COLO829 (cell line): ENCODE data around the gene GALNT16.
"Not testable (repeated sequence)": the region's sequence is repeated elsewhere in the genome, so short reads cannot be mapped to it uniquely, and the experiment has no call there.

Source experiments
- DNase-seq: peaks from one replicate; pipeline ENCODE4 v3.0.0; 2012; ENCODE audit warnings: low spot score

The GALNT16 gene

DNA sequence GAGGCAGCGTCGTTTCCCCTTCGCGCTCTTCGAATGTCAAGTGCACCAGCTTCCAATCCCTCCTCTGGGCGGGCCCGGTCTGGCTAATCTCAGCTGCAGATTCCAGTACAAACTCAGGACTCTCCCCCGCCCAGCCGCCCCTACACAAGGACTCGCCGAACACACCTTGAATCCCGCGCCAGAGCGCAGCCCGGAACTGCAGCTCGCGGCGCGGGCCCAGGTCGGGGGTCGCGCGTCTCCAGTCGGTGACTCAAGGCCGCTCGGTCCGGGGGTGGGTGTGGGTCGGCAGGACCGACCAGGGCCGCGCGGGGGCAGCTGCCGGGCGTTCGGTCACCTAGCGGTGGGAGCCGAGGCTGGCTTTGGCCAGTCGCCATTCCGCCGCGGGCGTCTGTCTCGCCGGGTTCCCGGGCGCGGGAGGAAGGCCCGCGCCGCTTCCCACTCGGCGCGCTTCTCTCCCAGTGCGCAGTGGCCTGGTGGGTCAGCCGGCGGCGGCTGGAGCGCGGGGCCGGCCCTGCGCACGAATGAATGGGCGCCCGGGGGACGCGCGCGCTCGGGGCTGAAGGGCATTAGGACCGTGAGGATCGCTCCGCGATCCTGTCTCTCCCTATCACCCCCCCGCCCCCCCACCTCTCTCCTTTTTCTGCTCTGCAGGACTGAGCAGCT lies at the start of gene GALNT16:
GALNT16 (plus strand) TSS at position 632 of the 663 bp plus-strand sequence. CDS start 133 bp downstream, outside the sequence.
- no peak for DNase-seq

DNA sequence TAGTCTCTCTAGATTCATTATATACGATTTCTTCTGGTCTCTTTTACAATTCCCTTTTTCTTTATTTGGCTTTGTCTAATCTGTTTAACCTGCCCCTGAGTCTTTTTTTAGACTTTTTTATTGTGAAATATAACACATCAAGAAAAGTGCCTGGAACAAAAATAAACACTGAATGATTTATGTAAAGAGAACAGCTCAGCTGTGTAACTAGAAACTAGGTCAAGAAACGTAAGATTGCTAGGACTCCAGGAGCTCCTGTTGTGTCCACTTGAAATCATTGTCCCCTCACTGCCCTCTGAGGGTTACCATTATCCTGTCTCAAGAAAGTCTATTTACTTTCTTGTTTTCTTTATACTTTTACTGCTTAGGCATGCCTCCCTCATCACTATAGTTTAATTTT lies 45.6 kb upstream of the GALNT16 start:
- no peak for DNase-seq

DNA sequence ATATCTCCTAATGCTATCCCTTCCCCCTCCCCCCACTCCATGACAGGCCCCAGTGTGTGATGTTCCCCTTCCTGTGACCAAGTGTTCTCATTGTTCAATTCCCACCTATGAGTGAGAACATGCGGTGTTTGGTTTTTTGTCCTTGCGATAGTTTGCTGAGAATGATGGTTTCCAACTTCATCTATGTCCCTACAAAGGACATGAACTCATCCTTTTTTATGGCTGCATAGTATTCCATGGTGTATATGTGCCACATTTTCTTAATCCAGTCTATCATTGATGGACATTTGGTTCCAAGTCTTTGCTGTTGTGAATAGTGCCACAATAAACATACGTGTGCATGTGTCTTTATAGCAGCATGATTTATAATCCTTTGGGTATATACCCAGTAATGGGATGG lies 42.3 kb upstream of the GALNT16 start:
- not testable (repeated sequence) for DNase-seq

DNA sequence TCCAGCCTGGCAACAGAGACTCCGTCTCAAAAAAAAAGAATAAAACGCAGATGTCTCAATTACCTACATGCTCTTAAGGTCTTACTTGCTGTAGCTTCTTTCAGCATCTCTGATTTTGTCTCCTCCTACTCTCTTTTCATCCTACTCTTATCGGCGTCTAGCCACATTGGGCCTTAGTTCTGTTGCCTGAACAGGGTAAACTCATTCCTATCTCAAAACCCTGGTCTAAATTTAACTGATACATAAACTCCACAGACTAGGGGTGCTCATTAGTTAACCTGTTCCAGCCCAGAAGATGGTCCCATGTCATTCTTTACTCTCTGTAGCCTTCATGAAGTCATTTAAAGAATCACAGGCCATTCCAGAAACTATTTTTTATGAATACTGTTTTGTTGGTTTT lies 35.0 kb upstream of the GALNT16 start:
- no peak for DNase-seq

DNA sequence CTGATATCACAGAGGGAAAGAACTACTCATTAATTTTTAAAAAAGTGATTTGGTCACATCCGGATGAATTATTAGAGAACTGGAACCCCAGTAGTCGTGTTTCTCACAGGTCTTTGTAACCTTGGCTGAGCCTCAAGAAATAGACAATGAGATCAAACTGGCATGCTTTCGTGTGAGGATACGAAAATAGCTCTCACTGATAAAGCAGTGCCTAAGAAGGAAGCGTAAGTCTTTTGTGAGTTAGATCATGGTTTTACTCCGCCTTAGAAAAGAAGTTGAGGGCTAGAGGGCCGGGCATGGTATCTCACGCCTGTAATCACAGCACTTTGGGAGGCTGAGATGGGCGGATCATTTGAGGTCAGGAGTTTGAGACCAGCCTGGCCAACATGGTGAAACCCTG lies 33.8 kb upstream of the GALNT16 start:
- no peak for DNase-seq

DNA sequence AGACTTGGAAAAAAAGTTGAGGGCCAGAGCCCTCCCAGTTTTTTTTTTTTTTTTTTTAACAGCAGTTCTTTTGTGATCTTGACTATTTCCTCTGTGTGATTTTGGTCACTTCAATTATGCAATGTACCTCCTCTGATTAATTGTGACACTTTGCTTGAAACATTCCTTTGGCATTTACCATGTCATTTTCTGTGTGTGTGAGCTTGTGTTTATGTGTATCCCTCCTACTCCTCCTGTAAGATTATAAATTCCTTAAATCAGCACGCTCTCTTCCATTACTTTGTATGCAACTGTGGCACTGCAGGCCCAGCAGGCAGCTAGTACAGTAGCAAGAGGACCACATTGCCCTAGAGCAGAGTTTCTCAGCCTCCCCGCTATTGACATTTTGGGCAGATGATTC lies 33.2 kb upstream of the GALNT16 start:
- no peak for DNase-seq

DNA sequence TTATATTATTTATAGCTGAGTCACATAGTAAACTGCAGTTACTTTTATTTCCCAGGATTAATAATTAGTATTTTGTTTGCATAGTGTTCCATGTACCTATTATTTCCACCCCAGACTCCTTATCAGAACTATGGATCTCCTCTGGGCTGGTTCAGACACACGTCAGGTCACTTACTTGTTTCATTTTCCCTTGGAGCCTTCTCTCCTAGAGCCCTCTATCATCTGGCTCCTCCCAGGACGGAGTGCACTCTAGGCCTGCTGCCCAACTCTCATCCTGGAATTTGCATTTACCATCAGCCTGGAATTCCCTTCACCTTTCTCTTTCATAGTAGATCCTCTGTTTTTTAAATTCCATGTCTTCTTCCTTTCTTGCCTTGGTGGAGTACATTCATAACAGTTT lies 28.5 kb upstream of the GALNT16 start:
- no peak for DNase-seq

DNA sequence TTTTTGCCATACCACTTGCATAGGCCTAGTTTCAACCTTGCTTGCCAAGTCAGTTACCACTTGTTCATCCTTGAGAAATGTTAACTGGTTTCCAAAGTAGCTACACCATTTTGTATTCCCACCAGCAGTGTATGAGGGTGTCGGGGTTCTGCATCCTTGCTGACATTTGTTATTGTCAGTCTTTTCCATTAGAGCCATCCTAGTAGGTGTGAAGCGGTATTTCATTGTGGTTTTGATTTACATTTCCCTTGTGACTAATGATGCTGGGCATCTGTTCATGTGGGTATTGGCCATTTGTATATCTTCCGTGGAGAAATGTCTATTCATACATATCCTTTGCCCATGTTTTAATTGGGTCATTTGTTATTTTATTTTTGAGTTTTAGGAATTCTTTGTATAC lies 27.6 kb upstream of the GALNT16 start:
- no peak for DNase-seq

DNA sequence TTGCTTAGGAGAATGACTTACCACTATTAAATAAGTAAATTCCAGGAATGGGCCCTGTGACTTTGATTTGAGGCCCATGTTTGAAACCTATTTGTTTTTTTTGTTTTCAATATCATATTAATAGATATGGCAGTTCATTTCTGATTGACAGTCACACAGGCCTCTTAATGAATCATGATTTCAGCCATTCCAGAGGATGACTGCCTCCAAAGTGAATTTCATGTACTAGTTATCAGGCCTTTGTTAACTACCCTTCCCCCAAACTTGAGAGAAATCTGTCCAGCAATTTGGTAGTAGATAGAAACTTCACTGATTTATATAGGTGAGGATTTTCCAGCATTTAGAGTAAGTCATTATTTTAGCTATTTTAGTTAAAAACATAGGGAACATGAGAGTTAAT lies 25.9 kb upstream of the GALNT16 start:
- DNase-seq: no peak

DNA sequence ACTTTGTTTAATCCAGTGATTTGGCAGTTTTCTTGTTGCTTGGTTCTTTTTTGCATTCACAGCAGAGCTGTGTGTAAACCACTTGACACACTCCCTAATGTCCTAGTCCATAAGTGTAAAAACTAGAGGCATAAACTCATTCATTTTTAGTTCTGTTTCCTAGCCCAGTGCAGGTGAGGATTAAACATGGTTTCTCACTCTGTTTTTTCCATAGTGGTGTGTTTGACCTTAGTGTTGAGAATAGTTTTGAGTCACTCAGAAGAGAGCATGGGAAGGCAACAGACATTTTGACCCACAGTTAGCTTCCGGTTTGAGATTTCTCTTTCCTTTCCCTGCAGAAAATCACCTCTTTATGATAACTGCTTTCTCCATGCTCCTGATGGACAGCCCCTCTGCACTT lies 24.2 kb upstream of the GALNT16 start:
- no peak for DNase-seq

DNA sequence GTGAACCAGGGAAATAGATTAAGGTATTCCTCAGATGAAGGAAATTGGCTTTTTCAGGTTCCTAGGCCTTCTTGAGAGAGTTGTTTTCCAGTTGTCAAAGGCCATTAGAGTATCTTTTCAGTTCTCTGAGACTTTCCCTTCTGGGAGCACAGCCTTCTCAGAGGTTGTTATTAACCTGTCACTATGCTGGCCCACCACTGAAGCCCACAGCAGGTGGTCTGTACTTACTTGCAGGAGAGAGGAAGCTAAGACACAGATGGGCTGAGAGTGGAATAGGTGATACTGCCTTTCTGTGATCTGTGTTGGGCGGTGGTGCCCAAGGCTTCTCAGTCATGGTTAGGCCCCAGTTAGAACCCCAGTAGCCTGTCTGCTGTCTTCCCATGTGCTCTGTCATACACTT lies 22.8 kb upstream of the GALNT16 start:
- DNase-seq: no peak

DNA sequence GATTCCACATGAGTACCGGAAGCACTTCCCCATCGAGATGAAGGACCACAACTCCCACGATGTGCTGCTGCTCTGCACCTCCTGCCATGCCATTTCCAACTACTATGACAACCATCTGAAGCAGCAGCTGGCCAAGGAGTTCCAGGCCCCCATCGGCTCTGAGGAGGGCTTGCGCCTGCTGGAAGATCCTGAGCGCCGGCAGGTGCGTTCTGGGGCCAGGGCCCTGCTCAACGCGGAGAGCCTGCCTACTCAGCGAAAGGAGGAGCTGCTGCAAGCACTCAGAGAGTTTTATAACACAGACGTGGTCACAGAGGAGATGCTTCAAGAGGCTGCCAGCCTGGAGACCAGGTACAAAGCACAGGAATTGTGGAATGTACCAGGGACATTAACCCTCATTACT lies 22.4 kb upstream of the GALNT16 start:
- DNase-seq: no peak

DNA sequence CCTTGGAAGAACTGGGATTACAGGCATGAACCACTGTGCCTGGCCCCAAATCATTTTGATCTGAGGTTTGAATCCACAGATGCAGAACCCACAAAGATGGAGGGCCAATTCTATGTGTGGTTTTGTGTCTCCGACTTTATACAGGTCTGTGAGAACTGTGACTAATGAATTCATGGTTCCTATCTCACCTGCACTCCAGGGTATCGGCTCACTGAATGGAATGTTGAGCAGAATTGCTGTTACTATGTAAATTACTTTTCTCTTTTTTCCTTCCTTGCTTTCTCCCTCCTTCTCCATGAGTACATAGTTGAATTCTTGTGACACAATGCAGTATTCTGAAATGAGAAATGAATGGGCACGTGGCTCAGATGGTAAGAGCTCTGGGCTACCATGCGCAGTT lies 21.1 kb upstream of the GALNT16 start:
- no peak for DNase-seq

DNA sequence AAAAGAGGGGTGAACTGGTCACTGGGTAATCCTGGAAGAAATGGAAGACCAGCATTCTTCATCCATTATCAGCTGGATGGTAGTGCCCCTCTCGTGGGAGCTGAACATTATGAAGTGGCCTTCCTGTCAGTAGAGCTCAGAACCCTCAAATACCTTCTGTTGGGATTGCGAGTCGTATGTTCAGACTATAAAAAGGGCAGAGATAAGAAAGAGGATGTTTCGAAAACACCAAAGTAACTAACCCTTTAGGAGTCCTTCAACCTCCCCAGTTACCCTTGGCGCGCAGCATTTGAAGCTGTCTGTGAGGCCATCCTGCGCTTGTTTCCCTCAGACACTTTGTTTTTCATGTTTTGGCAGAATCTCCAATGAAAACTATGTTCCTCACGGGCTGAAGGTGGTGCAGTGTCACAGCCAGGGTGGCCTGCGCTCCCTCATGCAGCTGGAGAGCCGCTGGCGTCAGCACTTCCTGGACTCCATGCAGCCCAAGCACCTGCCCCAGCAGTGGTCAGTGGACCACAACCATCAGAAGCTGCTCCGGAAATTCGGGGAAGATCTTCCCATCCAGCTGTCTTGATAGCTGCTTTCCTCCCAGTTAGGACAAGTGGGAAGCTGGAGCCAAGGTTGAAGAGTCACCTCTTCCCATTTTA lies 19.3 kb upstream of the GALNT16 start:
- DNase-seq: no peak

DNA sequence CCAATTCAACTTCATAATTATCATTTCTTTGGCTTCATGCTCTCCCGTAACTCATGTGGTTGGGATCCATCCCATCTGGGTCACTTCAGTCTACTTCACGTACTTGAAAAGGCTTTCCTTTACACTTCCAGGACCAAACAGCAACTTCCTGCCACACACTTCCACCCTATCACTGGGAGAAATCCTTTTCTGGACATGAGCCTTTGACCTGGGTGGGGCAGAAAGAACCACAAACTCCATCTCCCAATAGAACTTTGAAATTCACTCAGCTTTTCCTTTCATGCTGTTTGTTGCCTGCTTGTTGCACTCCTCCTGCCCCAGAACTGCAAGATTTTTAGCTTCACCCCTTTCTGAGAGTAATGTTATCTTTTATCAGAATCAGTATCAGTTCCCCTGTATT lies 18.4 kb upstream of the GALNT16 start:
- no peak for DNase-seq

DNA sequence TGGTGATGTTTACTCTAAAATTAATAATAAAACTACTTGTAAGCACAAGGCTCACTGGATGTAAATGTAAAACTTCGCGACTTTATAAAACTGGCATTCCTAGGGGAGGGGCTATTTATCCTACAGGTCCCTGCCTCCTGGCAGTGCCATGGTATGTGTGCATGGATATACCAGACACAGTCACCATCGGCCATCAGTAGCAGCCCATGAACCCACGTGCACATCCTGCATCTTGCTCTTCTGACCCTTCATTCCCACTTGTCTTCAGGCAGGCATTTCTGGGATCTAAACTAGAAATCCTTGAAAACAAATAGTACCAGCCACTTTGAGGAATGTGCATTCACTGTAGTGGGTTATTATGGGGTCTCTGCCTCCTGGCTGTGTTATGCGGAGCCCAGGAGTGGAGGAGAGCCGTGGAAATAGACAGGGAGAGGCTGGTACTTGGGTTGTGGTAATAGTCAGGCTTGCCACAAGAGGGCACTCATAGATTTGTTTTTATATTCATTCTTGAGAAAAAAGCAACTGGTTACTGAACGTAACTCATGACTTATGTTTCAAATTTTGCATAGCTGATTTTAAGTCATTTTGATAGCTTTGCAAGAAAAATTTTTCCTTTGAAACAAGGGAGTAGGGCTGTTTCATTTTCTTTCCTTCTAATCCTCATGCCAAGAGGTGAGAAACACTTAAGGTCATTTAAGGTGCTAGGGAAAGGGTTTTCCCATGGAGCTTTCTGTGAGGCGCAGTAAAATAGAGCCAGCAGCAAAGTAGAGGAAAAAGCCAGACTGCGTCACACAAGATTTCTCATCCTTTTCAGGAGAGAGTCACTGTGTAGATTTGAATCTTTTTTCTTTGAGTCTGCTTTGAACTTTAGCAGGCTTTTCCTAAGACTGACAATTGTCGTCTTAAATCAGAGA lies 17.4 kb upstream of the GALNT16 start:
- DNase-seq: peak; percentile 82

DNA sequence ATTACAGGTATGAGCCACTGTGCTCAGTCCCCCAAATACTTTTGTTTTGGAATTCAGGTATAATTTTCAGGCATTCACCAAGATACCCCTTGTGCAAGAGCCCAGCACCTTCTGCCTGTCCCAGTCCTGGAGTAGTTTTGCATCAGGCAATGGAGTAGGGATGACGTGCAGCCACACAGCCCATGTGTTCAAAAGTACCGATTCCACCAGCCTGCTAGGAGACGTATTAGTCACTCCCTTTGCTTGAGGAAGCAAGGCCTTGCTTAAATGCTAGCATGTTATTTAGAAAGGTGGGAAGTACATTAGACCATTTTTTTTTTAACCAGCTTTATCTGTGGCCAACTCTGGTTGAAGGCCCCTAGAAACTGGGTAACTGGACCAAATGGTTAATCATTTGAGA lies 15.0 kb upstream of the GALNT16 start:
- DNase-seq: no peak

DNA sequence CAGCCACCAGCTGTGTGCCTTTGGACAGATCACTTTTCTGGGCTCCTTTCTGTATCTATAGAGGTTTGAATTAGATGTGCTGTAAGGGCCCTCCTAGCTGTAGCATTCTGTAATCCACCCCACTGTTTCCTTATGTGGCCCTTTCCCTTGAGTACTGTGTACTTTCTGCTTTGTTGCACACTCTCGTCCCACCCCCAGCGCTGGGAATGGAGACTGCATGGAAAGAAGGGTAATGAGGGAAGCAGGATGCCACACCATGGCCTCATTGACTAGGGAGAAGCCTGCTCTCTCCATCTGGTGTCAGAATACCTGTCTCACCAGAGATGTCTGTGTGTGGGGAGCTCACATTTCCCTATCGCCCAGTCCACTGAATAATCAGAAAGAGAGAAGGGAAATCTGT lies 13.6 kb upstream of the GALNT16 start:
- no peak for DNase-seq

DNA sequence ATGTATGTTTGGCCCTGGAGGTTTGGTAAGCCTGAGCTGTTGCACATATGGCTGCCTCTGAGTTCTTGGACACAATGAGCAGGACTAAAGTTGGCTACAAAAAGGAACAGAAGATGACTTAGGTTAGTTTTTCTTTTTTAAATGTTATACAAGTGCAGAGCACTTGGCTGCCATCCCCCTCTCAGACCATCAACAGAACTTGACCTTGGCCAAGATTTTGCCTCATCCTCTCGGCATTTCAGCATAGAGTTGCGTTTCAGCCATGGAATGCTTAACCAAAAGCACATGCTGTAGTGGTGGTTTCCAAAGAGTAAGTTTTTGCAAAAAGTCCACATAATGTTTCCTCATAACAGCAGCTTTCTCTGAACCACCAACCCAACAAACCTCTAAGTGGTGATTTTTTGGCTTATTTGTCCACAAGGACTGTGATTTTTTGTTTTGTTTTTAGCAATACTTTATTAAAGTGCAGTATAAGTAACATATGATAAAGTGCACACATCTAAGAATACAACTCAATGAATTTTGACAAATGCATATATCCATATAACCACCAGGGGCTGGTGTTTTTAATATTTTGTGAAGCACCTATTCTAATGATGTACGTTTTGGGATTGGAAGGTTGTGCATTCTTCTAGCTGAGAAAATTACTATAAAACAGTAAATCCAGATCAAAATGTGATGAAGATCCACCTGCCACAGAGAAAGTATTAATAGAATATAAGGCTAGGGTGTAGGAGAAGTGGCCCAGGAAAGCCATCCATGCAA lies 12.1 kb upstream of the GALNT16 start:
- no peak for DNase-seq

DNA sequence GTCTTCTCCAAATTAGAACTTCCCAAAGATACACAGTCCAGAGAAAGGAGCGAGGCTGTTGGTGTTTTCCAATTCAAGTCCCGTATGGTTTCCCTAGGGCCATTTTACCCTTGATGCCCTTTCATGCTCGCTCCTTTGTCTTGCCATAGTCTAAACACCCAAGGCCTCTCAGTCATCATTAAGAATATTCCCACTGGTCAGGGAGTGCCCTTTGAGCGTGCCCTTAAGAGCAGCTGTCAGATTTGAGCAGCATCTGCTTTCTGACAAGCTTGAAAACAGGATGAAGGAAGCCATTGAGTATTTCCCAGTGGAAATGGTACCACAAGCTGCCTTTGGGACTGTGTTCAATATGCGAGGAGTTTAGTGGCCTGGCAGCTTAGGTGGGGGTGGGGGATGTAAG lies 10.4 kb upstream of the GALNT16 start:
- DNase-seq: no peak

DNA sequence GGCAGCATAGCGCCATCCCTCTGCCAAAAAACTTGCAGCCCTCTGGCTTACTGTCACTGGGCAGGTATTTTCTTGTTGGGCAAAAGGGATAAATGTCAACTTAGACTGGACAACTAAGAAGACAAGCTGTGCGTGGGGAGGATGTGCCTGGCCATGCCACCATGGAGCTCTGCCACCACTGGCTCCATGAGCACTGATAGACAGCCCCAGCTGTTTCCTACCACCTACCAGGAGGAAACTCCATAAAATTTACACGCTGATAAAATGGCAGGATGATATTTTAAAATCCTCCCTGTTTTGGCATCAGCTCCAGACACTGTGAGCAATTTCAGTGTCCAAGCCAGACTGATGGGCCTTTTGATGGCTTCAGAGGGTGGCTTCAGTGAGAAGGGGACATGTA lies 7.1 kb upstream of the GALNT16 start:
- no peak for DNase-seq

DNA sequence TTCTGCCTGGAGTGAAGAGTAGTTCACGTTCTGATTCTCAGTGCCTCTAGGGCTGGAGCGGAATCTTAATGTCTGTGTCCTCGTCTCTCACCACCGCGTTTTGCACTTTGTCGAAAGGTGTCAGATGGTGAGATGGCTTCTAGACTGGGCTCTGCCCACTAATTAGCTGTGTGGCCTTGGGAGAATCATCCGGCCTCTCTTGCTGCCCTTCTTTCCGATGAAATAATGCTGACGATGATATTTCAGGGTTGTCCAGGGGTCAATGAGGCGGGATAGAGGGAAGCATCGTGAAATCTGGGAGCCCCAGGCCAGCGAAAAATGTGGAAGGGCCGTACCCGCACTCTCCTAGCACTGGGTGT lies 811 bp upstream of the GALNT16 start:
- no peak for DNase-seq
